Neural progenitor cell (in vitro differentiated cells): ENCODE results near the gene ANKLE1. TPM values are rescaled to one million over a fixed set of nuclear protein-coding genes. Genes with fewer than 3 reads are reported as not detected.
A peak's percentile ranks its signal among the peaks of the same experiment; 100 is the strongest.

Source experiments
- DNase-seq: peaks from one replicate; pipeline ENCODE4 v3.0.0-alpha.2; 2016; ENCODE audit warnings: low spot score
- H2AFZ ChIP-seq: fragments of 200-600 bp; sonication (generic); replicated peaks from 2 replicates; pipeline ENCODE4 v1.6.1; 2016; ENCODE audit warnings: antibody characterized with exemption
- H3F3A ChIP-seq: fragments of 200-600 bp; sonication (generic); 2 replicates; pipeline ENCODE4 v1.6.1; 2016; ENCODE audit warnings: antibody characterized with exemption, low read depth
- H3K27ac ChIP-seq: fragments of 200-600 bp; sonication (generic); 2 replicates; pipeline ENCODE4 v1.5.1; 2016; ENCODE audit warnings: mild to moderate bottlenecking
- H3K27me3 ChIP-seq: fragments of 200-600 bp; sonication (generic); 2 replicates; pipeline ENCODE4 v1.6.1; 2016; ENCODE audit warnings: mild to moderate bottlenecking, moderate library complexity
- H3K36me3 ChIP-seq: fragments of 200-600 bp; sonication (generic); 2 replicates; pipeline ENCODE4 v1.5.1; 2016
- H3K4me1 ChIP-seq: fragments of 200-600 bp; sonication (generic); 2 replicates; pipeline ENCODE4 v1.6.1; 2016; ENCODE audit warnings: mixed run types
- H3K4me2 ChIP-seq: fragments of 200-600 bp; sonication (generic); 2 replicates; pipeline ENCODE4 v1.6.1; 2016
- H3K4me3 ChIP-seq: fragments of 200-600 bp; sonication (generic); 2 replicates; pipeline ENCODE4 v1.5.1; 2016
- H3K79me2 ChIP-seq: fragments of 200-600 bp; sonication (generic); 2 replicates; pipeline ENCODE4 v1.6.1; 2016; ENCODE audit warnings: low read depth
- H3K9ac ChIP-seq: fragments of 200-600 bp; sonication (generic); 2 replicates; pipeline ENCODE4 v1.6.1; 2016
- H3K9me3 ChIP-seq: fragments of 200-600 bp; sonication (generic); 2 replicates; pipeline ENCODE4 v1.5.1; 2016; ENCODE audit warnings: low read depth
- H4K20me1 ChIP-seq: fragments of 200-600 bp; sonication (generic); 2 replicates; pipeline ENCODE4 v1.6.1; 2016; ENCODE audit warnings: low read depth
- H3K27ac Mint-ChIP-seq: 3 replicates; pipeline ENCODE4 v1.8.0; 2021; ENCODE audit warnings: mixed read lengths
- H3K27me3 Mint-ChIP-seq: 2 replicates; pipeline ENCODE4 v1.8.0; 2022; ENCODE audit warnings: low read depth, mild to moderate bottlenecking, inconsistent platforms, moderate library complexity, mixed read lengths; ENCODE audit not compliant: insufficient read depth
- H3K36me3 Mint-ChIP-seq: 3 replicates; pipeline ENCODE4 v1.8.0; 2021; ENCODE audit warnings: mixed read lengths
- H3K4me1 Mint-ChIP-seq: 3 replicates; pipeline ENCODE4 v1.8.0; 2021; ENCODE audit warnings: mixed read lengths
- H3K4me3 Mint-ChIP-seq: 3 replicates; pipeline ENCODE4 v1.8.0; 2021; ENCODE audit warnings: mild to moderate bottlenecking, moderate library complexity, mixed read lengths
- H3K9me3 Mint-ChIP-seq: 3 replicates; pipeline ENCODE4 v1.8.0; 2020; ENCODE audit warnings: mixed read lengths
- CTCF ChIP-seq: fragments of 200-600 bp; sonication (generic); IDR thresholded peaks from 2 replicates; pipeline ENCODE4 v1.5.1; 2017; ENCODE audit warnings: antibody characterized with exemption, mild to moderate bottlenecking
- EZH2 ChIP-seq: fragments of 200-600 bp; sonication (generic); IDR thresholded peaks from 2 replicates; pipeline ENCODE4 v1.6.1; 2017; ENCODE audit warnings: antibody characterized with exemption, mild to moderate bottlenecking, moderate library complexity
- EZH2phosphoT487 ChIP-seq: fragments of 200-600 bp; sonication (generic); IDR thresholded peaks from 2 replicates; pipeline ENCODE4 v1.6.1; 2017; ENCODE audit warnings: antibody characterized with exemption
- total RNA-seq: library from RNA; depleted of rRNA; stranded (reverse); fragments of >200 nt; gene quantifications from 2 replicates; pipeline ENCODE4 v1.2.3, GENCODE V29; 2015; ENCODE audit warnings: low replicate concordance

Gene ANKLE1
- total RNA-seq, 1 donor from 2014 or later: 2.3 TPM

- no peaks in the 10 kb centered on the region for H3K27me3 ChIP-seq
- H3K4me2 ChIP-seq: no peak overlapping the region
- peaks cover 3% of the 10 kb centered on the region for H3K36me3 Mint-ChIP-seq
- no peak overlapping the region for H3K9ac ChIP-seq
- H3K36me3 ChIP-seq: no peaks in the 10 kb centered on the region
- H4K20me1 ChIP-seq: peaks cover 6% of the 10 kb centered on the region
- H3K9me3 Mint-ChIP-seq: no peaks in the 10 kb centered on the region
- H2AFZ ChIP-seq: no peak overlapping the region
- no peaks in the 10 kb centered on the region for H3K4me1 Mint-ChIP-seq
- H3K27ac Mint-ChIP-seq: peak overlapping the region; percentile 74
- H3K27me3 Mint-ChIP-seq: peaks cover 4% of the 10 kb centered on the region
- H3K9me3 ChIP-seq: no peaks in the 10 kb centered on the region
- peaks cover 9% of the 10 kb centered on the region for H3K4me1 ChIP-seq
- DNase-seq: no peak
- H3K4me3 Mint-ChIP-seq: peak overlapping the region; percentile 48
- TF ChIP-seq EZH2 (no peak), CTCF (no peak), EZH2phosphoT487 (no peak)
- H3K4me3 ChIP-seq: no peak overlapping the region
- peaks cover 18% of the 10 kb centered on the region for H3F3A ChIP-seq
- no peaks in the 10 kb centered on the region for H3K79me2 ChIP-seq
- H3K27ac ChIP-seq: peak overlapping the region; percentile 27
Observed at GRCh38 chr19:17321655-17322489, 40.2 kb downstream of the ANKLE1 start.

DNA sequence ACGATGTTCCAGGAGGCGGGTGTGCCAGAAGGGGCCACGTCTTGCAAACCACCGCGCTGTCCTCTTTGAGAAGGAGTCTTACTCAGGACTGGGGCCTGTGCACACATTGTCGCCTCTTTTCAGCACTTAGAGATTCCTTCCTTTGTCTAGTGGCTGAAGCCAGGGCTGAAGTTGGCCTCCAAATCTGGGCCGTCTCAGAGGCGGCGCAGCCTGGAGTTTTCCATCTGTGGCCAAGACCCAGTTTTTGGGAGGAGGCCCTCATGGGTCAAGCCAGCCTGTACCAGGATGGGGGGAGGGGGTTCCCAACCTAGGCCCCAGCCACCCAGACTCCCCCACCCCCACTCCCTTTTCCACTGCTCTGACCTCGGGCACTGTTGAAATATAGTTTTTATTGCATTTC lies 41.2 kb downstream of the ANKLE1 start:
- H3K9me3 ChIP-seq: no peaks in the 10 kb centered on the region
- H3K27ac ChIP-seq: peak overlapping the region; percentile 27
- peaks cover 4% of the 10 kb centered on the region for H3K27me3 Mint-ChIP-seq
- H2AFZ ChIP-seq: no peak overlapping the region
- no peak overlapping the region for H3K4me2 ChIP-seq
- no peak overlapping the region for H3K27ac Mint-ChIP-seq
- H3K9ac ChIP-seq: no peak overlapping the region
- peaks cover 6% of the 10 kb centered on the region for H4K20me1 ChIP-seq
- H3K9me3 Mint-ChIP-seq: no peaks in the 10 kb centered on the region
- no peak overlapping the region for H3K4me3 ChIP-seq
- H3F3A ChIP-seq: peaks cover 28% of the 10 kb centered on the region
- H3K27me3 ChIP-seq: no peaks in the 10 kb centered on the region
- H3K4me1 Mint-ChIP-seq: peaks cover 4% of the 10 kb centered on the region
- no peaks in the 10 kb centered on the region for H3K36me3 ChIP-seq
- no peaks in the 10 kb centered on the region for H3K79me2 ChIP-seq
- peaks cover 15% of the 10 kb centered on the region for H3K4me1 ChIP-seq
- DNase-seq: no peak
- TF ChIP-seq CTCF (no peak), EZH2phosphoT487 (no peak), EZH2 (no peak)
- H3K4me3 Mint-ChIP-seq: peak overlapping the region; percentile 48
- peaks cover 3% of the 10 kb centered on the region for H3K36me3 Mint-ChIP-seq

DNA sequence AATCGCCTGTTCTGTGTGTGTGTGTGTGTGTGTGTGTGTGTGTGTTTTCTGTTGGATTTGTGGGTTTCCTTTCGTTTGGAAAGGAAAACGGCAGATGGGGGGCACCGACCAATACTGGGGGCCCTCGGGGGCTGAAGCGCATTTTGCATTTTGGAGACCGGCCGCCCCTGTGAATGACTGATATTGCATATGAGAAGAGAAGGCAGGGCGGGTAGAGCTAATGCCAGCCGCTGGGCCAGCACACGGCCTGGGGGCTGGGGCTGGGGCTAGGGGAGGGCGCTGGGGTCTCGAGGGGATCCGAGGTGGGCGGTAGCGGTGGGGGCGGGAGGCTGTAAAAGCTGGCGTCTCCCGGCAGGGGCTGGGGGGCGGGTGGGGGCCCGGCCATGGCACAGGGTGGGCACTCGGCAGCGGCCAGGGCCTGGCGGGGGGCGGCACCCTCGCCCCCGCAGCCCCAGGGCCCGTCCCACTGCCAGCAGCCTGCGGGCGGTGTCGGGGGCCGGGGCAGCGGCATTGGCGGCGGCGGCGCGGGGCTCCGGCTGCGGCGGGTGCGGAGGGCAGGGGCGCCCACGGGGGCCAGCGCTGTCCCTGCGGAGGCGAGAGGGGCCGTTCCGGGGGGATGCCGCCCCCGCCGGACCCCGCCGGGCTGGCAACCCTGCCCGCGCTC lies 41.7 kb downstream of the ANKLE1 start:
- Histone ChIP-seq H3K9me3 (no peaks in the 10 kb centered on the region), H3K36me3 (no peaks in the 10 kb centered on the region), H3K79me2 (no peaks in the 10 kb centered on the region), H3K27ac (peak overlapping the region; percentile 27), H3K27me3 (peaks cover 2% of the 10 kb centered on the region), H3K4me2 (no peak overlapping the region), H3K9ac (no peak overlapping the region), H4K20me1 (peaks cover 6% of the 10 kb centered on the region), H3F3A (peaks cover 34% of the 10 kb centered on the region), H3K4me3 (no peak overlapping the region), H3K4me1 (peaks cover 15% of the 10 kb centered on the region), H2AFZ (no peak overlapping the region)
- peaks cover 4% of the 10 kb centered on the region for H3K27me3 Mint-ChIP-seq
- H3K4me1 Mint-ChIP-seq: peaks cover 5% of the 10 kb centered on the region
- H3K4me3 Mint-ChIP-seq: no peak overlapping the region
- no peak overlapping the region for H3K27ac Mint-ChIP-seq
- H3K36me3 Mint-ChIP-seq: peaks cover 3% of the 10 kb centered on the region
- H3K9me3 Mint-ChIP-seq: no peaks in the 10 kb centered on the region
- no peak for DNase-seq
- TF ChIP-seq EZH2 (no peak), EZH2phosphoT487 (no peak), CTCF (no peak)
